Lower lobe of right lung (tissue), 2 donors: ENCODE data around the gene ADGRG4. TPM values are rescaled to one million over a fixed set of nuclear protein-coding genes. Genes with fewer than 3 reads are reported as not detected.

ENCODE experiments used
- ATAC-seq, 2 donors: fragments of 200-7000 bp; cut with Tn5 transposase; one replicate each; pipeline ENCODE4 v1.9.1; 2020 to 2022; ENCODE audit warnings: mild to moderate bottlenecking in 2 of 2, moderate library complexity in 2 of 2
- DNase-seq: peaks from one replicate; pipeline ENCODE4 v3.0.0-alpha.2; 2020
- H3K27ac ChIP-seq: fragments of 200-600 bp; one replicate; pipeline ENCODE4 v1.8.0; 2022
- H3K27me3 ChIP-seq: fragments of 200-600 bp; one replicate; pipeline ENCODE4 v1.8.0; 2022; ENCODE audit warnings: low read depth
- H3K36me3 ChIP-seq: fragments of 200-600 bp; one replicate; pipeline ENCODE4 v1.8.0; 2022; ENCODE audit warnings: mild to moderate bottlenecking
- H3K4me1 ChIP-seq: fragments of 200-600 bp; one replicate; pipeline ENCODE4 v1.8.0; 2022
- H3K4me3 ChIP-seq: fragments of 200-600 bp; one replicate; pipeline ENCODE4 v1.8.0; 2022; ENCODE audit warnings: mild to moderate bottlenecking
- H3K9me3 ChIP-seq: fragments of 200-600 bp; one replicate; pipeline ENCODE4 v1.8.0; 2022
- intact Hi-C: fragments of 100-400 bp; cut with DNase I; formaldehyde crosslinking; loops from one replicate; pipeline ENCODE4 v1.11.0; 2022
- total RNA-seq: library from RNA; stranded (reverse); fragmentation: NEBNext Ultra II Directional; extraction: Animal tissue kit (Norgen Biotek cat#: 25700); gene quantifications from one replicate; pipeline ENCODE4 v1.2.1, GENCODE V29; 2021
- TF ChIP-seq, protein P1 (sequence below): fragments of 200-600 bp; IDR thresholded peaks from one replicate; pipeline ENCODE4 v1.8.0; 2022; ENCODE audit warnings: antibody characterized with exemption, mild to moderate bottlenecking
- donor health status: DM: no; HTN: yes; CAD: no; lungs with severe emphysema.

Gene ADGRG4
- total RNA-seq, 1 donor from 2014 or later = 0.27 TPM

GRCh38 chrX:136447968-136448367 is 147.2 kb downstream of the ADGRG4 start:
- Histone ChIP-seq H3K36me3 (no peaks in the 10 kb centered on the region), H3K4me1 (no peaks in the 10 kb centered on the region), H3K9me3 (no peaks in the 10 kb centered on the region), H3K27me3 (no peaks in the 10 kb centered on the region), H3K4me3 (no peak overlapping the region), H3K27ac (no peak overlapping the region)
- DNase-seq (no peak), ATAC-seq (no peak)
- TF ChIP-seq, protein P1, sequence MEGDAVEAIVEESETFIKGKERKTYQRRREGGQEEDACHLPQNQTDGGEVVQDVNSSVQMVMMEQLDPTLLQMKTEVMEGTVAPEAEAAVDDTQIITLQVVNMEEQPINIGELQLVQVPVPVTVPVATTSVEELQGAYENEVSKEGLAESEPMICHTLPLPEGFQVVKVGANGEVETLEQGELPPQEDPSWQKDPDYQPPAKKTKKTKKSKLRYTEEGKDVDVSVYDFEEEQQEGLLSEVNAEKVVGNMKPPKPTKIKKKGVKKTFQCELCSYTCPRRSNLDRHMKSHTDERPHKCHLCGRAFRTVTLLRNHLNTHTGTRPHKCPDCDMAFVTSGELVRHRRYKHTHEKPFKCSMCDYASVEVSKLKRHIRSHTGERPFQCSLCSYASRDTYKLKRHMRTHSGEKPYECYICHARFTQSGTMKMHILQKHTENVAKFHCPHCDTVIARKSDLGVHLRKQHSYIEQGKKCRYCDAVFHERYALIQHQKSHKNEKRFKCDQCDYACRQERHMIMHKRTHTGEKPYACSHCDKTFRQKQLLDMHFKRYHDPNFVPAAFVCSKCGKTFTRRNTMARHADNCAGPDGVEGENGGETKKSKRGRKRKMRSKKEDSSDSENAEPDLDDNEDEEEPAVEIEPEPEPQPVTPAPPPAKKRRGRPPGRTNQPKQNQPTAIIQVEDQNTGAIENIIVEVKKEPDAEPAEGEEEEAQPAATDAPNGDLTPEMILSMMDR = no peak
- intact Hi-C loops = no loop called here

- ATAC-seq (no peak), DNase-seq (no peak)
- Histone ChIP-seq H3K4me3 (no peak overlapping the region), H3K9me3 (no peaks in the 10 kb centered on the region), H3K27me3 (no peaks in the 10 kb centered on the region), H3K4me1 (no peaks in the 10 kb centered on the region), H3K27ac (no peak overlapping the region), H3K36me3 (no peaks in the 10 kb centered on the region)
- intact Hi-C loops = no loop called here
- TF ChIP-seq, protein P1 = no peak
Observed at GRCh38 chrX:136450050-136450830, 149.5 kb downstream of the ADGRG4 start.

DNA sequence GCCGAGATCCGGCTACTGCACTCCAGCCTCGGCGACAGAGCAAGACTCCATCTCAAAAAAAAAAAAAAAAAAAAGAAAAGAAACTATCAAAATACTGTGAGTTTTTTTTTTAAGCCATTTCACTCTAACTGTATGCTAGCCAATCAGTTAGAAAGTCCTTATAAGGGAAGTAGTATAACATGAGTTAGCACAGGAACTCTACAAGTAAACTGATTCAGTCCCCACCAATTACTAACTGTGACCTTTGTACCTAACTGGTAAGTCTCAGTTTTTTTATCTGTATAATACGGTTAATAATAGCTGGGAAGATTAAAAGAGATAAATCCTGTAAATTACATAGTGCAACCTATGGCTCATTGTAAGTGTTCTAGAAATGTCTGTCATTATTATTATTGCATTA is 151.9 kb downstream of the ADGRG4 start:
- Histone ChIP-seq H3K36me3 (no peaks in the 10 kb centered on the region), H3K27me3 (no peaks in the 10 kb centered on the region), H3K9me3 (no peaks in the 10 kb centered on the region), H3K4me3 (no peak overlapping the region), H3K27ac (no peak overlapping the region), H3K4me1 (no peaks in the 10 kb centered on the region)
- intact Hi-C loops = no loop called here
- DNase-seq = no peak
- no peak for ATAC-seq
- TF ChIP-seq, protein P1 = no peak

DNA sequence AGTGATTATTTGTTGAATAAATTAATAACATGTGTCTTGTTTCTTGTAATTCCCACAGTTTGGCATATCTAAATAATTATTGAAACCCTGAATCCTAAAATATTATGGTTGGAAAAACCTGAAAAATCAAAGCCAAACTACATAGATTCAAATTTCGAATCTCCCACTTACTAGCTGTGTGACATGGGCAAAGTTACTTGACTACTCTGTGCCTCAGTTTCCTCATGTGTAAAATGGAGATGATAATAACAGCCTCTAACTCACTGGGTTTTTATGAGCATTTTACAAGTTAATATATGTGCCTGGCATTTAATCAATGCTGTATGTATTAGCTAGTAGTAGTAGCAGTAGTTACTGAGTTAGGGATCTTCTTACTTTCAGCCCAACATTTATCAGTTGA is 152.4 kb downstream of the ADGRG4 start:
- DNase-seq = no peak
- H3K27me3 ChIP-seq = no peaks in the 10 kb centered on the region
- no peak overlapping the region for H3K27ac ChIP-seq
- H3K4me3 ChIP-seq = no peak overlapping the region
- no peaks in the 10 kb centered on the region for H3K9me3 ChIP-seq
- no peak for ATAC-seq
- H3K4me1 ChIP-seq = no peaks in the 10 kb centered on the region
- no peaks in the 10 kb centered on the region for H3K36me3 ChIP-seq
- intact Hi-C loops = no loop called here
- TF ChIP-seq, protein P1 = no peak

DNA sequence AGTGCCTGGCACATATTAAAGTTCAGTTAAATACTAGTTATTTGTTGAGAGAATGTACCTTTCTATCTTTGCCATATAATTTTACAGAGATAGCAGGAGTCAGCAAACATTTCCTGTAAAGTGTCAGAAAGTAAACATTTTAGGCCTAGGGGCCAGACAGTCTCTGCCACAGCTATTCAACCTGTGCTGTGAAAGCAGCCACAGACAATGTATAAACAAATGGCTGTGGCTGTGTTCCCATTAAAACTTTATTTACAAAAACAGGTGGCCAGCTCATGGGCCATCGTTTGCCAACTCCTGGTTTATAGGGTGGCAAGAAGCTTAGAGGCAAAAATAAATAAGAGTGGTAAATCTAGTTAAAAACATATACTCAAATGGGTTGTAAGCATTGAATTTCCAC is 153.0 kb downstream of the ADGRG4 start:
- no peak overlapping the region for H3K4me3 ChIP-seq
- H3K36me3 ChIP-seq = no peaks in the 10 kb centered on the region
- H3K27ac ChIP-seq = no peak overlapping the region
- H3K9me3 ChIP-seq = no peaks in the 10 kb centered on the region
- H3K27me3 ChIP-seq = no peaks in the 10 kb centered on the region
- ATAC-seq (no peak), DNase-seq (no peak)
- no peaks in the 10 kb centered on the region for H3K4me1 ChIP-seq
- TF ChIP-seq, protein P1 = no peak
- intact Hi-C loops = no loop called here
